ENCODE data around the gene COL4A5.

Gene COL4A5

GRCh38 chrX:108726748-108727147, 287.1 kb downstream of the COL4A5 start:
- no peak for DNase-seq (ENCODE audit: low read depth, low spot score)
- ChIA-PET POLR2A (no interaction called here), CTCF (no interaction called here)
- no peak overlapping the region for H3K4me3 ChIP-seq (ENCODE audit: low read depth, low read length)
- TF ChIP-seq CTCF (IDR thresholded peaks at IDR 0.05; ENCODE audit: insufficient read depth, low read length, missing control alignments): no peak

- POLR2A ChIA-PET: no interaction called here
- H3K4me3 ChIP-seq (ENCODE audit: low read depth, low read length): no peak overlapping the region
- CTCF ChIA-PET: no interaction called here
- no peak for TF ChIP-seq CTCF (IDR thresholded peaks at IDR 0.05; ENCODE audit: insufficient read depth, low read length, missing control alignments)
- DNase-seq (ENCODE audit: low read depth, low spot score): no peak
Observed at GRCh38 chrX:108731153-108731552, 291.5 kb downstream of the COL4A5 start.

- ChIA-PET POLR2A (no interaction called here), CTCF (no interaction called here)
- no peak overlapping the region for H3K4me3 ChIP-seq (ENCODE audit: low read depth, low read length)
- no peak for DNase-seq (ENCODE audit: low read depth, low spot score)
- no peak for TF ChIP-seq CTCF (IDR thresholded peaks at IDR 0.05; ENCODE audit: insufficient read depth, low read length, missing control alignments)
Observed at GRCh38 chrX:108732630-108733321, 293.1 kb downstream of the COL4A5 start.

GRCh38 chrX:108734426-108734825, 294.8 kb downstream of the COL4A5 start:
- no peak overlapping the region for H3K4me3 ChIP-seq (ENCODE audit: low read depth, low read length)
- TF ChIP-seq CTCF (IDR thresholded peaks at IDR 0.05; ENCODE audit: insufficient read depth, low read length, missing control alignments): no peak
- ChIA-PET CTCF (no interaction called here), POLR2A (no interaction called here)
- no peak for DNase-seq (ENCODE audit: low read depth, low spot score)

- no peak for DNase-seq (ENCODE audit: low read depth, low spot score)
- CTCF ChIA-PET: no interaction called here
- no peak for TF ChIP-seq CTCF (IDR thresholded peaks at IDR 0.05; ENCODE audit: insufficient read depth, low read length, missing control alignments)
- H3K4me3 ChIP-seq (ENCODE audit: low read depth, low read length): no peak overlapping the region
- POLR2A ChIA-PET: no interaction called here
Observed at GRCh38 chrX:108735091-108735678, 295.5 kb downstream of the COL4A5 start.

- ChIA-PET POLR2A (no interaction called here), CTCF (no interaction called here)
- peak overlapping the region; percentile 47 for H3K4me3 ChIP-seq (ENCODE audit: low read depth, low read length)
- DNase-seq (ENCODE audit: low read depth, low spot score): no peak
- no peak for TF ChIP-seq CTCF (IDR thresholded peaks at IDR 0.05; ENCODE audit: insufficient read depth, low read length, missing control alignments)
Observed at GRCh38 chrX:108735679-108736508, 296.3 kb downstream of the COL4A5 start.
